ENCODE results near the gene FTO. TPM values are rescaled to one million over a fixed set of nuclear protein-coding genes. Genes with fewer than 3 reads are reported as not detected.

The FTO gene
- total RNA-seq, 1 donor from 2014 or later, result 107 TPM

GRCh38 chr16:53991754-53992378 is 287.9 kb downstream of the FTO start:
- TF ChIP-seq CTCF (conservative IDR thresholded peaks at IDR 0.05), result no peak
- Mint-ChIP-seq H3K4me3 (no peak overlapping the region), H3K27me3 (ENCODE audit: low read depth) (no peaks in the 10 kb centered on the region), H3K27ac (ENCODE audit: unreplicated experiment) (peak overlapping the region; percentile 76), H3K9me3 (no peaks in the 10 kb centered on the region), H3K36me3 (ENCODE audit: low read depth) (no peaks in the 10 kb centered on the region), H3K4me1 (peaks cover 26% of the 10 kb centered on the region)
- DNase-seq (ENCODE audit: low read depth, low spot score), result no peak

- H3K27me3 Mint-ChIP-seq (ENCODE audit: low read depth), result no peaks in the 10 kb centered on the region
- DNase-seq (ENCODE audit: low read depth, low spot score), result no peak
- H3K27ac Mint-ChIP-seq (ENCODE audit: unreplicated experiment), result no peak overlapping the region
- no peaks in the 10 kb centered on the region for H3K9me3 Mint-ChIP-seq
- no peak for TF ChIP-seq CTCF (conservative IDR thresholded peaks at IDR 0.05)
- H3K4me3 Mint-ChIP-seq, result no peak overlapping the region
- H3K36me3 Mint-ChIP-seq (ENCODE audit: low read depth), result no peaks in the 10 kb centered on the region
- H3K4me1 Mint-ChIP-seq, result peaks cover 26% of the 10 kb centered on the region
These were observed 291.4 kb downstream of the FTO start for GRCh38 chr16:53995378-53995777.

GRCh38 chr16:53996961-53997360 is 293.0 kb downstream of the FTO start:
- TF ChIP-seq CTCF (conservative IDR thresholded peaks at IDR 0.05), result no peak
- Mint-ChIP-seq H3K4me3 (no peak overlapping the region), H3K27me3 (ENCODE audit: low read depth) (no peaks in the 10 kb centered on the region), H3K9me3 (no peaks in the 10 kb centered on the region), H3K27ac (ENCODE audit: unreplicated experiment) (no peak overlapping the region), H3K4me1 (peaks cover 14% of the 10 kb centered on the region), H3K36me3 (ENCODE audit: low read depth) (no peaks in the 10 kb centered on the region)
- no peak for DNase-seq (ENCODE audit: low read depth, low spot score)

GRCh38 chr16:53998024-53998810 is 294.3 kb downstream of the FTO start:
- Mint-ChIP-seq H3K9me3 (no peaks in the 10 kb centered on the region), H3K36me3 (ENCODE audit: low read depth) (no peaks in the 10 kb centered on the region), H3K27me3 (ENCODE audit: low read depth) (no peaks in the 10 kb centered on the region), H3K4me1 (peaks cover 5% of the 10 kb centered on the region), H3K4me3 (no peak overlapping the region), H3K27ac (ENCODE audit: unreplicated experiment) (no peak overlapping the region)
- no peak for TF ChIP-seq CTCF (conservative IDR thresholded peaks at IDR 0.05)
- no peak for DNase-seq (ENCODE audit: low read depth, low spot score)

GRCh38 chr16:53998966-53999522 is 295.1 kb downstream of the FTO start:
- Mint-ChIP-seq H3K27me3 (ENCODE audit: low read depth) (no peaks in the 10 kb centered on the region), H3K36me3 (ENCODE audit: low read depth) (no peaks in the 10 kb centered on the region), H3K4me1 (peaks cover 5% of the 10 kb centered on the region), H3K9me3 (no peaks in the 10 kb centered on the region), H3K27ac (ENCODE audit: unreplicated experiment) (no peak overlapping the region), H3K4me3 (no peak overlapping the region)
- no peak for TF ChIP-seq CTCF (conservative IDR thresholded peaks at IDR 0.05)
- DNase-seq (ENCODE audit: low read depth, low spot score), result no peak
